B cell (primary cell): Measurements from ENCODE around the gene PYCR2.

Source experiments
- EZH2 ChIP-seq: IDR thresholded peaks from 2 replicates; pipeline ENCODE4 v1.6.1; 2012; ENCODE audit warnings: borderline replicate concordance, low read depth, mild to moderate bottlenecking, moderate library complexity, low read length; ENCODE audit not compliant: insufficient read depth, poor library complexity, severe bottlenecking
- TF ChIP-seq, protein P1 (sequence below): fragments of 200-600 bp; IDR thresholded peaks from one replicate; pipeline ENCODE4 v1.8.0; 2022; ENCODE audit warnings: antibody characterized with exemption, mild to moderate bottlenecking

DNA sequence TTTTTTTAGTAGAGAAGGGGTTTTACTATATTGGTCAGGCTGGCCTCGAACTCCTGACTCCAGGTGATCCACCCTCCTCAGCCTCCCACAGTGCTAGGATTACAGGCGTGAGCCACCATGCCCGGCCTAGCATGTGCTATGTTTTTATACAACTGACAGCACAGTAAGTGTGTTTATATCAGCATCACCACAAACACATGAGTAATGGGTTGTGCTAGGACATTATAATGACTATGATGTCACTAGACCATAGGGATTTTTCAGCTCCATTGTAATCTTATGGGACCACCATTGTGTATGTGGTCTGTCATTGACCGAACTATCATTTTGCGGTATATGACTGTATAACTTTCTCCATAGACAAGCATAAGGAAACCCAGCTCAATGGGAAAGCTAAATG lies 10.7 kb upstream of the PYCR2 start:
- TF ChIP-seq, protein P1, sequence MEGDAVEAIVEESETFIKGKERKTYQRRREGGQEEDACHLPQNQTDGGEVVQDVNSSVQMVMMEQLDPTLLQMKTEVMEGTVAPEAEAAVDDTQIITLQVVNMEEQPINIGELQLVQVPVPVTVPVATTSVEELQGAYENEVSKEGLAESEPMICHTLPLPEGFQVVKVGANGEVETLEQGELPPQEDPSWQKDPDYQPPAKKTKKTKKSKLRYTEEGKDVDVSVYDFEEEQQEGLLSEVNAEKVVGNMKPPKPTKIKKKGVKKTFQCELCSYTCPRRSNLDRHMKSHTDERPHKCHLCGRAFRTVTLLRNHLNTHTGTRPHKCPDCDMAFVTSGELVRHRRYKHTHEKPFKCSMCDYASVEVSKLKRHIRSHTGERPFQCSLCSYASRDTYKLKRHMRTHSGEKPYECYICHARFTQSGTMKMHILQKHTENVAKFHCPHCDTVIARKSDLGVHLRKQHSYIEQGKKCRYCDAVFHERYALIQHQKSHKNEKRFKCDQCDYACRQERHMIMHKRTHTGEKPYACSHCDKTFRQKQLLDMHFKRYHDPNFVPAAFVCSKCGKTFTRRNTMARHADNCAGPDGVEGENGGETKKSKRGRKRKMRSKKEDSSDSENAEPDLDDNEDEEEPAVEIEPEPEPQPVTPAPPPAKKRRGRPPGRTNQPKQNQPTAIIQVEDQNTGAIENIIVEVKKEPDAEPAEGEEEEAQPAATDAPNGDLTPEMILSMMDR: no peak
- TF ChIP-seq EZH2: no peak
